Stimulated activated CD8-positive, alpha-beta memory T cell treated with anti-CD3 and anti-CD28 coated beads, Interleukin-4, amount 100 ng/mL, for 1 hour (primary cell): ENCODE data around the gene TTC33.
"Not testable (repeated sequence)": the region's sequence is repeated elsewhere in the genome, so short reads cannot be mapped to it uniquely, and the experiment has no call there.

Experiments
- DNase-seq, 2 donors: peaks; one replicate each; pipeline ENCODE4 v3.0.0-alpha.2; 2020; ENCODE audit warnings: low read depth in 2 of 2, low spot score in 1 of 2

The TTC33 gene

GRCh38 chr5:40572937-40573336 is 182.8 kb downstream of the TTC33 start:
- DNase-seq = no peak

DNA sequence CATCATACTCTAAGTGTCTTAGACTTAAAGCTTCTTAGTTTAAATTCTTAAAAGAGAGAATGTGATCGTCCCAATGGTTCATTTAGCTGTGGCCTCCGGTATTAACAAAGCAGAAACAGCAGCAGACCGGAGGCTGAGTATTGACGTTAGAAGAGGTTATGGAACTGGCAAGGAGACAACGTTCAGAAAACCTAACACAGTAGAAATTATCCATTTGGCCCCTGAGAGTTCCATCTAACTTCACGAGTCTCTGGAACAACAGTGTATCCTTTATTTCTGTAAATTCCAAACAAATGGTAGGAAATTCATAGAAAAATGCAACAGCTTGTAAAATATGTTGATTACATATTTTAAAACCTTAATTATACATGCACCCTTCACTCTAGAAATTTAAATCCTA is 183.4 kb downstream of the TTC33 start:
- no peak for DNase-seq

GRCh38 chr5:40571729-40572128 is 184.0 kb downstream of the TTC33 start:
- no peak for DNase-seq

DNA sequence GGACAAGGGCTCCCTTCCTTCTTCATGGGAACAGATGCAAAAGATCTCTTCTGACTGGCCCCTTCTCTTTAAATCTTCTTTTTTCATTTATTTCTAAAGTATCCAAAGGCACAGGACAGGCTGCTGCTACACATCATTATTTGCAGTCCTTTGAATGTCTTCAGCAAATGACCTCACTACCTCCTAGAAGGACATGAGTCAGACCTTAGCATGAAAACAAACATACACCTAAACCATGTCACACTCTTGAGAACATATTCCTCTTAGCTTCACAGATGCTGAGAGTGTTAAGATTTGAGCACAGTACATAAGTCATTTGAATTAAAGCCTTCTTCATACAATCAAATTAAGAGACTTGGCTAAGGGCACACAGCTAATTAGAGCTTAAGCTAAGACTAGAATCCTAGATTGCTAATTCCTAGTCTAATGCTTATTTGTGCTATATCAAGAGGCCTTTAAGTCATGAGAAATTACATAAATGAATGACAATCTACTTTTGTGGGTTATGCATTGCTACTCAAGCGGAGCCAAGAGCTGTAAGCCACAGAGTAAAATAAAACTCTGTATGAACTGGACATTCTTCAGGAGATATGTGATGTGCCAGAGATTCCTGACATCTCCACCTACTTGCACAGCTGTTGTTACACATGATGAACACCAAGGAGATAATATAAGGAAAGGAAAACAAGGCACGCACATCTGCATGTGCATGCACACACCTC is 185.2 kb downstream of the TTC33 start:
- no peak for DNase-seq

GRCh38 chr5:40569546-40570270 is 186.1 kb downstream of the TTC33 start:
- no peak for DNase-seq

GRCh38 chr5:40568548-40568947 is 187.2 kb downstream of the TTC33 start:
- no peak for DNase-seq

GRCh38 chr5:40563173-40563572 is 192.6 kb downstream of the TTC33 start:
- DNase-seq = not testable (repeated sequence)

- no peak for DNase-seq
These were observed 195.2 kb downstream of the TTC33 start for GRCh38 chr5:40560474-40561110.

DNA sequence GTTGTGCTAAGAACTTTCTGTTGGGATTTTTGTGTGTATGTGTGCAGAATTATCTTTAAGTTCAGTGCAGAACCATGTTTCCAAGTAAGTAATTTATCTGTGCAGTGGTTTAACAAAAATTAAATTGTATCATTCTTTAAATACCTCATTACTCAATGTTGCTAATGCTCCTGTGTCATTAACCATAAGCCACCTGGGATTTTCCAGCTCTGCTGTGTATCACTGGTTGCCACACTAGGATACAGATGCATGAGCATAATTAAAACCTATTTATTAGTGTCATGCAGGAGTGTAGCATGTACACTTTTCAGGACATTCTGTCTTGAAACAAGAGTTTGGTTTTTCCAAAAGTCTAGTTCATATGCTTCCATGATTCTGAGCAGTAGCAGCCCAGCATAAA is 196.5 kb downstream of the TTC33 start:
- no peak for DNase-seq

DNA sequence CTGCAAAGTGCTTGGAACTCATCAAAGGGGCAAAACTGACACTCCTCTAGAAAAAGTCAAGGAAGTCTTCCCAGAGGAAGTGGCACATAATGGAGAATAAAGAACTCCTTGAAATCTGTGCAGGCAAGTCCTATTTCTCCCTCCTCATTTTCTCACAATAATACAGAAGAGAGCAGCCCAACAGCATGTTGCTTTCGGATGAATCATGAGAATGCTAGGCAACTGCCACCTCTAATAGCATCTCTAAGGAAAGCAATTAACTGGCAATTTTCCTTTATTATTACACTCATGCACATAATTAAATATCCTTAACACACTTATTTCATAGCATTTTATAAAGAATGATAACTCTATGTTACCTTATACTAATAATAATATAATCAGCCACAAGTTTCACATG is 198.3 kb downstream of the TTC33 start:
- no peak for DNase-seq

DNA sequence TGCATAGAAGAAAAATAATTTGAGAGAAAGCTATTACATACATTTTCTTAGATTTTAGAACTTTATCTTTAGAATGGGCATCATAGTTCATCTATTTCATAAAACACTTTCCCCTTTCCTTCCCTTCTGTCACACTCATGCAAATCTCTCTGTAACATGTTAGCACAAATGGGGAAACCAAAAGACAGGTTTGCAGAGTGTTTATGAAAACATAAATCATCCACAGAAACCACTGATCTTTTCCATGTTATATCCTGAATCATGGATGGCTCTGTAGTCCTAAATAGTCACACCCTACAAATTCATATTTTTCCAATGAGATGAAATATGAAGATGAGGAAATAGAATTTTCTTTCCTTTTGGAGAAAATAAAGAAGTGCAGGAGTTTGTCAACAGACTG is 198.9 kb downstream of the TTC33 start:
- DNase-seq = no peak

GRCh38 chr5:40555886-40556285 is 199.9 kb downstream of the TTC33 start:
- no peak for DNase-seq

DNA sequence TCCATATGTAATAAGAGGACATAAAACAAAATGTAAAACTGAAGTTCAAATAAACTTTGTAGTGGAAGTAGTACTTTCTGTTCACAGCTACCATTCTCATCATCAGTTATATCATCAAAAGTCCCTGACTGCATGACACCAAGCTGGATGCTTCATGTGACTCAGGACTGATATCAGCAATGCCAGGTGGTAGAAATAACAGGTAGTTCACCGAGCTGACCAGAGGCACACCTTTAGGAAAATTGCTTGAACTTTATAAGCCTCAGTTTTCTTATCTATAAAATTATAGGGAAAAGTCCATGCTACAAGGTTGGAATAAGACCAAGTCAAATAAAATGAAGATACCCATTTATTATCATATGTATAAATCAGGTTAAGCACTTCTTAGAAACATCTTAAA is 200.9 kb downstream of the TTC33 start:
- DNase-seq = no peak

DNA sequence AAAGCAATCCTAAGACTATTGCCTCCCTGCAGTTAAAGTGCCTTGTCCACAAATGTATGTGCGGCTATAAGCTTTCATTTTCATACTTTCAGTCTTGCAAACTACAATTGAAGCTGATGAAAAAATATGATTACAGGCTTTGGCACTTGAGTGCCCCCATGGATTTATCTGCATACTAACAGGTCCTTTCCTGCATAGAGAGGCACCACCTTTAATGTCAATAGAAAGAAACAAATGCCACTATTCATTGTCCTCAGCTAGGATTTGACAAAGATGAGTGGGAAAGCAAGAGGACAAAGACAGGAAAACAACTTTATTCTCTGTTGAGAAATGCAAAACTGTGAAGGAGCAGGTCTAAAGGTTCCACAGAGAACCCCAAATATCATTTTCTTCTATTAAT is 201.7 kb downstream of the TTC33 start:
- DNase-seq = no peak

GRCh38 chr5:40552981-40553380 is 202.8 kb downstream of the TTC33 start:
- no peak for DNase-seq

- no peak for DNase-seq
These were observed 204.0 kb downstream of the TTC33 start for GRCh38 chr5:40551496-40552491.

DNA sequence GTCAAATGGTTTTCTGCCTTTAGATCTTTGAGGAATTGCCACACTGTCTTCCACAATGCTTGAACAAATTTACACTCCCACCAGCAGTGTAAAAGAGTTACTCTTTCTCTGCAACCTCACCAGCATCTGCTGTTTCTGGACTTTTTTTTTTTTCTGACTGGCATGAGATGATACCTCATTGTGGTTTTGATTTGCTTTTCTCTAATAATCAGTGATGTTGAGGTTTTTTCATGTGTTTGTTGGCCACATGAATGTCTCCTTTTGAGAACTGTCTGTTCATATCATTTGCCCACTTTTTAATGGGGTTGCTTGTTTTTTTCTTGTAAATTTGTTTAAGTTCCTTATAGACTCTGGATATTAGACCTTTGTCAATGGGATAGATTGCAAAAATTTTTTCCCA is 205.3 kb downstream of the TTC33 start:
- DNase-seq = no peak

GRCh38 chr5:40549616-40550015 is 206.1 kb downstream of the TTC33 start:
- DNase-seq = no peak

GRCh38 chr5:40547994-40548575 is 207.7 kb downstream of the TTC33 start:
- no peak for DNase-seq

GRCh38 chr5:40547557-40547956 is 208.2 kb downstream of the TTC33 start:
- DNase-seq = no peak

DNA sequence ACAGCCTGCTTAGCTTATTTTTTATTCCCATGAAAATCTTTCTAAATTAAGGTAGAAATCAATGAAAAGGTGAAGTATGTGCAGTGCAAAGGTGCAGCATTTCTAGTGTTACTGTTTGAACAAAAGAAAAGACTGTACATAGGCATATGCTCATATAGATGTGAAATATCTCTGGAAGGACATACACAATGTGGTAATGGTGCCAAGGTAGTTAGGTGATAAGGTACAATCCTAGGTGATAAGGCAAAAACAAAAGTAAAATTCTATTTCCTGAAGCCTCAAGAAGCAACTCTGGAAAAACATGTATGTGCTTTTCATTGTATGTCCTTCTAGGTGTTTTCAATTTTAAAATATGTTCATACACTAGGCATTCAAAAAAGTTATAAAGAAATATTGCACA is 215.5 kb downstream of the TTC33 start:
- no peak for DNase-seq
